Breast epithelium (tissue), 3 donors: Measurements from ENCODE around the gene RSU1.

Experiments
- CTCF ChIP-seq, 3 donors: fragments of 450-650 bp; IDR thresholded peaks; one replicate each; pipeline ENCODE4 v1.5.1; 2016 to 2017; ENCODE audit warnings: antibody characterized with exemption in 3 of 3, mild to moderate bottlenecking in 3 of 3, moderate library complexity in 3 of 3
- POLR2A ChIP-seq: fragments of 450-650 bp; IDR thresholded peaks from one replicate; pipeline ENCODE4 v1.6.1; 2016; ENCODE audit warnings: antibody characterized with exemption, mild to moderate bottlenecking, moderate library complexity

GRCh38 chr10:16649757-16650156 is 167.5 kb downstream of the RSU1 start:
- TF ChIP-seq CTCF (IDR thresholded peaks at IDR 0.05) (no peak), POLR2A (no peak)
